Aorta (tissue), 5 donors: Measurements from ENCODE around the gene MCF2L. TPM values are rescaled to one million over a fixed set of nuclear protein-coding genes. Genes with fewer than 3 reads are reported as not detected.

Experiments used
- ATAC-seq: fragments of 200-7000 bp; cut with Tn5 transposase; one replicate; pipeline ENCODE4 v1.9.1; 2022; ENCODE audit warnings: moderate library complexity; ENCODE audit not compliant: low FRiP score
- DNase-seq, 2 donors: peaks; one replicate each; pipeline ENCODE4 v3.0.0-alpha.2; 2020
- H3K27ac ChIP-seq, 2 donors: one replicate each; pipeline ENCODE4 v1.5.1; 2013; ENCODE audit warnings: low read length in 2 of 2, mild to moderate bottlenecking in 2 of 2, moderate library complexity in 2 of 2, control low read depth in 1 of 2, inconsistent platforms in 1 of 2, low read depth in 1 of 2
- H3K27me3 ChIP-seq, 2 donors: one replicate each; pipeline ENCODE4 v1.6.1; 2013; ENCODE audit warnings: control low read depth in 1 of 2, low read length in 1 of 2, mild to moderate bottlenecking in 1 of 2, moderate library complexity in 1 of 2; ENCODE audit not compliant: insufficient read depth in 2 of 2, control insufficient read depth in 1 of 2
- H3K36me3 ChIP-seq, 2 donors: one replicate each; pipeline ENCODE4 v1.6.1; 2013; ENCODE audit warnings: control low read depth in 1 of 2, low read length in 1 of 2, mild to moderate bottlenecking in 1 of 2; ENCODE audit not compliant: insufficient read depth in 2 of 2, control insufficient read depth in 1 of 2
- H3K4me1 ChIP-seq, 2 donors: one replicate each; pipeline ENCODE4 v1.6.1; 2013; ENCODE audit warnings: low read length in 2 of 2, control low read depth in 1 of 2, mild to moderate bottlenecking in 1 of 2, moderate library complexity in 1 of 2; ENCODE audit not compliant: insufficient read depth in 2 of 2, control insufficient read depth in 1 of 2
- H3K4me3 ChIP-seq, 2 donors: one replicate each; pipeline ENCODE4 v1.5.1; 2013; ENCODE audit warnings: low read length in 2 of 2, control low read depth in 1 of 2, mild to moderate bottlenecking in 1 of 2
- H3K9me3 ChIP-seq: one replicate; pipeline ENCODE4 v1.6.1; 2013; ENCODE audit warnings: mild to moderate bottlenecking, low read length; ENCODE audit not compliant: control insufficient read depth
- whole genome bisulfite sequencing, 2 donors: extraction: QIAGEN DNeasy Blood & Tissue Kit; methylation state at CpG; one replicate each; pipeline ENCODE4 v1.1.7; 2013; 5-methylcytosine and 5-hydroxymethylcytosine counted together
- intact Hi-C, 2 donors: fragments of 100-400 bp; cut with DNase I; formaldehyde crosslinking; loops; one replicate each; pipeline versions ENCODE4 v1.14.2 to v1.15.0; 2022
- polyA plus RNA-seq, 2 donors: library from polyadenylated mRNA; stranded (reverse); fragments of 200-250 nt; gene quantifications; one replicate each; pipeline ENCODE4 v1.2.3, GENCODE V29; 2013
- total RNA-seq, 2 donors: library from RNA; stranded (reverse); fragmentation: NEBNext Ultra II Directional; extraction: Animal tissue kit (Norgen Biotek cat#: 25700); gene quantifications; one replicate each; pipeline ENCODE4 v1.2.1, GENCODE V29; 2021
- donor health status: healthy with polysubstance abuse.
- donor health status: Bipolar disorder and iron deficiency.
- donor health status: DM: no; HTN: no; CAD: no.
- donor health status: DM: no; HTN: no; CAD: no.
- donor health status: DM: yes; HTN: yes; CAD: no.

The MCF2L gene
- total and polyA plus RNA-seq, 4 donors = 3.2 to 73.3 (median 27.6) TPM

GRCh38 chr13:113070855-113071254, 101.8 kb downstream of the MCF2L start:
- no peaks in the 10 kb centered on the region for H3K27me3 ChIP-seq
- no peak overlapping the region for H3K4me3 ChIP-seq
- WGBS, 2 donors = 82 to 83% methylated on average over 8 of the region's 8 CpGs
- intact Hi-C loops = no loop called here
- DNase-seq (no peak), ATAC-seq (no peak)
- H3K27ac ChIP-seq = no peak overlapping the region
- H3K4me1 ChIP-seq = no peaks in the 10 kb centered on the region
- H3K9me3 ChIP-seq = no peaks in the 10 kb centered on the region
- H3K36me3 ChIP-seq = no peaks in the 10 kb centered on the region

- no peak for ATAC-seq
Measured at GRCh38 chr13:113072376-113072775, 103.4 kb downstream of the MCF2L start.

GRCh38 chr13:113073942-113074341, 104.9 kb downstream of the MCF2L start:
- intact Hi-C loops = no loop called here
- WGBS, 2 donors = 82 to 86% methylated on average over 11 of the region's 11 CpGs
- Histone ChIP-seq H3K4me1 (no peaks in the 10 kb centered on the region), H3K9me3 (no peaks in the 10 kb centered on the region), H3K36me3 (no peaks in the 10 kb centered on the region), H3K4me3 (no peak overlapping the region), H3K27me3 (no peaks in the 10 kb centered on the region), H3K27ac (no peak overlapping the region)
- DNase-seq (no peak), ATAC-seq (no peak)

More at GRCh38 chr13:113072376-113072775, 103.4 kb downstream of the MCF2L start:
- Histone ChIP-seq H3K4me3 (no peak overlapping the region), H3K27me3 (no peaks in the 10 kb centered on the region), H3K27ac (no peak overlapping the region), H3K4me1 (no peaks in the 10 kb centered on the region), H3K36me3 (no peaks in the 10 kb centered on the region), H3K9me3 (no peaks in the 10 kb centered on the region)
- WGBS, 2 donors = 84 to 90% methylated on average over 3 of the region's 3 CpGs
- intact Hi-C loops = no loop called here
- DNase-seq = no peak

DNA sequence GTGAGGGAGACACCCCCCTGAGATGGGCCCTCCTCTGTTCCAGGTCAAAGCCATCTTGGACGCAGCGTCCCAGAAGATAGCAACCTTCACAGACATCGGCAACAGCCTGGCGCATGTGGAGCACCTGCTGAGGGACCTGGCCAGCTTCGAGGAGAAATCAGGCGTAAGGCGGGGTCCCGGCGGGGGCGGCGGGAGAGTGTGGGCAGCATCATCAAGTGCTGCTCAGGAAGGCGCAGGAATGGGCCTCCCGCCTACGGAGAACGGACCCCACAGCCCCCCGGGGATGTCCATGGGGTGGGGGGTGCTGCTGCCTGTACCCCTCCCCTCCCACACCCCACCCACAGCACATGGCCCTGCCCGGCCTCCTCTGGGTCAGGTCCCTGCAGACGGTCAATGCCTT, 105.4 kb downstream of the MCF2L start:
- WGBS, 2 donors = 89 to 94% methylated on average over 15 to 18 of the region's 18 CpGs
- DNase-seq (no peak), ATAC-seq (no peak)
- no peak overlapping the region for H3K27ac ChIP-seq
- H3K27me3 ChIP-seq = no peaks in the 10 kb centered on the region
- intact Hi-C loops = no loop called here
- H3K4me3 ChIP-seq = no peak overlapping the region
- H3K36me3 ChIP-seq = no peaks in the 10 kb centered on the region
- H3K4me1 ChIP-seq = no peaks in the 10 kb centered on the region
- H3K9me3 ChIP-seq = no peaks in the 10 kb centered on the region

GRCh38 chr13:113074876-113075275, 105.9 kb downstream of the MCF2L start:
- H3K36me3 ChIP-seq = no peaks in the 10 kb centered on the region
- H3K27me3 ChIP-seq = no peaks in the 10 kb centered on the region
- H3K4me1 ChIP-seq = no peaks in the 10 kb centered on the region
- WGBS, 2 donors = 93 to 95% methylated on average over 22 of the region's 22 CpGs
- H3K9me3 ChIP-seq = no peaks in the 10 kb centered on the region
- ATAC-seq = no peak
- no peak overlapping the region for H3K27ac ChIP-seq
- intact Hi-C loops = no loop called here
- peak in 1 of 2 donors; percentile 30 for DNase-seq
- H3K4me3 ChIP-seq = no peak overlapping the region

GRCh38 chr13:113075711-113076110, 106.7 kb downstream of the MCF2L start:
- Histone ChIP-seq H3K27ac (no peak overlapping the region), H3K4me3 (no peak overlapping the region), H3K4me1 (no peaks in the 10 kb centered on the region), H3K9me3 (no peaks in the 10 kb centered on the region), H3K27me3 (no peaks in the 10 kb centered on the region), H3K36me3 (no peaks in the 10 kb centered on the region)
- 96 to 98% methylated on average over 17 of the region's 17 CpGs for WGBS, 2 donors
- no peak for ATAC-seq
- intact Hi-C loops = no loop called here
- peak; percentile 33 to 59 for DNase-seq

GRCh38 chr13:113076681-113077401, 107.8 kb downstream of the MCF2L start:
- no peak overlapping the region for H3K27ac ChIP-seq
- DNase-seq = peak; percentile 24 to 74
- H3K4me1 ChIP-seq = no peaks in the 10 kb centered on the region
- no peak overlapping the region for H3K4me3 ChIP-seq
- no peaks in the 10 kb centered on the region for H3K27me3 ChIP-seq
- no peaks in the 10 kb centered on the region for H3K9me3 ChIP-seq
- WGBS, 2 donors = 94 to 95% methylated on average over 39 of the region's 39 CpGs
- no peak for ATAC-seq
- H3K36me3 ChIP-seq = no peaks in the 10 kb centered on the region
- intact Hi-C loops = no loop called here

DNA sequence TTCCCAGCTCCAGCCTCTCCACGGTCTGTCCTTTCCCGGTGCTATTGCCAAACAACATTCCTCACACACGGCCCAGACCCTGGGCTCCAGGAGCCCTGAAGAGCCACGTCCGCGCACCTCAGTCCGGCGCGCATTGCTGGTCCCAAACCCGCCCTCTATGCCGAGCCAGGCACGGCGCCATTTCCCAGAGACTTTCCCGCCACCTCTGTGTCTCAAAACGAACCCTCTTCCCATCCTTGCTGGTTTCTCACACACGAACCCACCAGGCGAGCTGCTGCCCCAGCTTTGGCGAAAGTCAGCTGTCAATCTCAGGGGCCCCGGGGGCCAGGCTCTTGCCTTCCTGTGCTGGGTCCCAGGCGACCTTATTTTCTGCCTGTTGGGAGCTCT, 108.5 kb downstream of the MCF2L start:
- Histone ChIP-seq H3K27me3 (no peaks in the 10 kb centered on the region), H3K36me3 (no peaks in the 10 kb centered on the region), H3K4me1 (no peaks in the 10 kb centered on the region), H3K9me3 (no peaks in the 10 kb centered on the region), H3K4me3 (no peak overlapping the region), H3K27ac (no peak overlapping the region)
- intact Hi-C loops = no loop called here
- WGBS, 2 donors = 88 to 91% methylated on average over 20 of the region's 20 CpGs
- ATAC-seq (no peak), DNase-seq (peak; percentile 12 to 66)
